Measurements from ENCODE around the gene CEP295NL.

DNA sequence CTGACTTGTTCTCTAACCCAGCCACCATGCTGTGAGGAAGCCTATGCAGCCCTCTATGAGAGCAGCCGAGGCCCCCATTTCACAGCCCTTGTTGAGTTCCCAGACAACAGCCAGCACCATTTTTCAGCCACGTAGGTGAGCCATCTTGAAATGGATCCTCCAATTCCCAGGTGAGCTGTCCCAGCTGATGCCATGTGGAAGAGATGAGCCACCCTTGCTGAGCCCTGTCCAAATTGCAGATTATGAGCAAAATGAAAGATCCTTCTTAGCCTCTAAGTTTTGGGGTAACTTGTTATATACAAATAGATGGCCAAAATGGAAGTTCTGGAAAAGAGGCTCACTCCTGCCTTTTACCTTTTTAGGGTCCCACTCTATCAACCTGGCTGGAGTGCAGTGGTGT is 47.9 kb upstream of the CEP295NL start:
- TF ChIP-seq, protein P1, sequence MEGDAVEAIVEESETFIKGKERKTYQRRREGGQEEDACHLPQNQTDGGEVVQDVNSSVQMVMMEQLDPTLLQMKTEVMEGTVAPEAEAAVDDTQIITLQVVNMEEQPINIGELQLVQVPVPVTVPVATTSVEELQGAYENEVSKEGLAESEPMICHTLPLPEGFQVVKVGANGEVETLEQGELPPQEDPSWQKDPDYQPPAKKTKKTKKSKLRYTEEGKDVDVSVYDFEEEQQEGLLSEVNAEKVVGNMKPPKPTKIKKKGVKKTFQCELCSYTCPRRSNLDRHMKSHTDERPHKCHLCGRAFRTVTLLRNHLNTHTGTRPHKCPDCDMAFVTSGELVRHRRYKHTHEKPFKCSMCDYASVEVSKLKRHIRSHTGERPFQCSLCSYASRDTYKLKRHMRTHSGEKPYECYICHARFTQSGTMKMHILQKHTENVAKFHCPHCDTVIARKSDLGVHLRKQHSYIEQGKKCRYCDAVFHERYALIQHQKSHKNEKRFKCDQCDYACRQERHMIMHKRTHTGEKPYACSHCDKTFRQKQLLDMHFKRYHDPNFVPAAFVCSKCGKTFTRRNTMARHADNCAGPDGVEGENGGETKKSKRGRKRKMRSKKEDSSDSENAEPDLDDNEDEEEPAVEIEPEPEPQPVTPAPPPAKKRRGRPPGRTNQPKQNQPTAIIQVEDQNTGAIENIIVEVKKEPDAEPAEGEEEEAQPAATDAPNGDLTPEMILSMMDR (IDR thresholded peaks at IDR 0.05; ENCODE audit: low read depth, low read length): no peak
- no peak for TF ChIP-seq EZH2phosphoT487 (IDR thresholded peaks at IDR 0.05; ENCODE audit: low read depth)
